ENCODE data around the gene RNF214. TPM values are rescaled to one million over a fixed set of nuclear protein-coding genes. Genes with fewer than 3 reads are reported as not detected.

The RNF214 gene
- polyA plus RNA-seq, 1 donor (not counting 4 experiments of a cell fraction or from before 2014, with no cell fraction given): 11.8 TPM

DNA sequence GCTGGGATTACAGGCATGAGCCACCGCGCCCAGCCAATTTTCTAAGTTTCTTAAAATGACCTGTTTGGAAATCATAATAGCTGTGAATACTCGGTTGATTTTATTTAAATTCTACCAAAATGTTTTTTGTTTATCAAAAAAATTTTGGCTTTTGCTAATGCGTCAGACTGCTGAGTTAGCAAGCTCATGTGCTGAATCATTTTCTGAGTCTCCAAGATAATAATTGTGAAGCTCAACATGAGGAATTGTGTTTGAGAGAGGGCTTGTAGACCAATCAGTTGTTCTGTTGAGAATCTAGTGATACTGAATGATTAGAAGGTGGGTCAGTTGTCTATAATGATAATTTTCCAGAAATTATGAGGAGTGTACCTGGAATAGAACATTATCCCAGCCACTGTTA is 15.9 kb downstream of the RNF214 start:
- dilution Hi-C loops (cut with MboI; ENCODE audit: extremely low pct_ligation_motif_present, low sequenced_read_pairs): no loop called here
- H3K27me3 ChIP-seq (ENCODE audit: control insufficient read depth, extremely low read depth, insufficient read depth, low read length): no peaks in the 10 kb centered on the region
- H3K9ac ChIP-seq (ENCODE audit: control insufficient read depth, extremely low read depth, insufficient read depth, low read length): no peak overlapping the region
- H3K4me2 ChIP-seq (ENCODE audit: control insufficient read depth, extremely low read depth, insufficient read depth, low read depth, low read length): no peak overlapping the region
- no peak for FAIRE-seq
- DNase-seq (ENCODE audit: low read depth, low spot score): no peak
- no peaks in the 10 kb centered on the region for H3K79me2 ChIP-seq (ENCODE audit: control insufficient read depth, insufficient read depth, low read length)
- H2AFZ ChIP-seq (ENCODE audit: control insufficient read depth, low read length): no peak overlapping the region
- H3K9me1 ChIP-seq (ENCODE audit: control insufficient read depth, extremely low read depth, insufficient read depth, low read length): no peaks in the 10 kb centered on the region
- H4K20me1 ChIP-seq (ENCODE audit: control insufficient read depth, extremely low read depth, insufficient read depth, low read length): no peaks in the 10 kb centered on the region
- H3K4me3 ChIP-seq (ENCODE audit: control insufficient read depth in 2 of 3, extremely low read depth in 1 of 3, insufficient read depth in 2 of 3, low read depth in 1 of 3, low read length in 3 of 3): no peak overlapping the region
- TF ChIP-seq EZH2 (IDR thresholded peaks at IDR 0.05; ENCODE audit: low read length) (no peak), CTCF (optimal IDR thresholded peaks at IDR 0.05 in 1 of 3, IDR thresholded peaks at IDR 0.05 in 1 of 3, conservative IDR thresholded peaks at IDR 0.05 in 1 of 3; ENCODE audit: extremely low read depth in 1 of 3, insufficient read depth in 2 of 3, low read length in 3 of 3) (no peak)
- peaks cover 5 to 7% of the 10 kb centered on the region in 2 experiments for H3K36me3 ChIP-seq (ENCODE audit: control insufficient read depth in 2 of 2, extremely low read depth in 1 of 2, insufficient read depth in 2 of 2, low read length in 2 of 2)
- H3K4me1 ChIP-seq (ENCODE audit: control insufficient read depth, extremely low read depth, insufficient read depth, low read length): no peaks in the 10 kb centered on the region
- no peak overlapping the region for H3K27ac ChIP-seq (ENCODE audit: control insufficient read depth, insufficient read depth, low read length)
- no peaks in the 10 kb centered on the region for H3K9me3 ChIP-seq (ENCODE audit: control insufficient read depth, low read depth, low read length)

DNA sequence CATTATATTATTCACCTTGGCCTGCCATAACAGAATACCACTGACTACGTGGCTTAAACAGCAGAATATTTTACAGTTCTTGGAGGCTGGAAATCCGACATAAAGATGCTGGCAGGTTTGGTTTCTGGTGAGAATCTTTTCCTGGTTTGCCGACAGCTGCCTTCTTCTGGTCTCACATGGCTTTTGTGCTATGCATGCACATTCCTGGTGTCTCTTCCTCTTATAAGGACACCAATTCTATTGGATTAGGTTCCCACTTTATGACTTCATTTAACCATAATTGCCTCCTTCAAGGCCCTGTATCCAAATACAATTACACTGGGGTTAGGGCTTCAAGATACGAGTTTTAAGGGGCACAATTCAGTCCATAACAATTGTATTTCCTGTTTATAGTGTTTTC is 17.1 kb downstream of the RNF214 start:
- no peak overlapping the region for H2AFZ ChIP-seq (ENCODE audit: control insufficient read depth, low read length)
- no peaks in the 10 kb centered on the region for H3K9me1 ChIP-seq (ENCODE audit: control insufficient read depth, extremely low read depth, insufficient read depth, low read length)
- no peak overlapping the region for H3K4me3 ChIP-seq (ENCODE audit: control insufficient read depth in 2 of 3, extremely low read depth in 1 of 3, insufficient read depth in 2 of 3, low read depth in 1 of 3, low read length in 3 of 3)
- no peak overlapping the region for H3K4me2 ChIP-seq (ENCODE audit: control insufficient read depth, extremely low read depth, insufficient read depth, low read depth, low read length)
- no peaks in the 10 kb centered on the region for H3K4me1 ChIP-seq (ENCODE audit: control insufficient read depth, extremely low read depth, insufficient read depth, low read length)
- no peak for TF ChIP-seq CTCF (optimal IDR thresholded peaks at IDR 0.05 in 1 of 3, IDR thresholded peaks at IDR 0.05 in 1 of 3, conservative IDR thresholded peaks at IDR 0.05 in 1 of 3; ENCODE audit: extremely low read depth in 1 of 3, insufficient read depth in 2 of 3, low read length in 3 of 3)
- no peak for TF ChIP-seq EZH2 (IDR thresholded peaks at IDR 0.05; ENCODE audit: low read length)
- FAIRE-seq (no peak), DNase-seq (ENCODE audit: low read depth, low spot score) (no peak)
- no peaks in the 10 kb centered on the region for H3K27me3 ChIP-seq (ENCODE audit: control insufficient read depth, extremely low read depth, insufficient read depth, low read length)
- H3K27ac ChIP-seq (ENCODE audit: control insufficient read depth, insufficient read depth, low read length): no peak overlapping the region
- no peaks in the 10 kb centered on the region for H4K20me1 ChIP-seq (ENCODE audit: control insufficient read depth, extremely low read depth, insufficient read depth, low read length)
- H3K79me2 ChIP-seq (ENCODE audit: control insufficient read depth, insufficient read depth, low read length): no peaks in the 10 kb centered on the region
- dilution Hi-C loops (cut with MboI; ENCODE audit: extremely low pct_ligation_motif_present, low sequenced_read_pairs): no loop called here
- H3K9me3 ChIP-seq (ENCODE audit: control insufficient read depth, low read depth, low read length): no peaks in the 10 kb centered on the region
- H3K36me3 ChIP-seq (ENCODE audit: control insufficient read depth in 2 of 2, extremely low read depth in 1 of 2, insufficient read depth in 2 of 2, low read length in 2 of 2): peaks cover 4 to 9% of the 10 kb centered on the region in 2 experiments
- H3K9ac ChIP-seq (ENCODE audit: control insufficient read depth, extremely low read depth, insufficient read depth, low read length): no peak overlapping the region

Data from keratinocyte (primary cell).